GM10248 (cell line): ENCODE measurements around the gene CACNA1S.

Experiments used
- CTCF ChIA-PET: fragments of 300-600 bp; sonication (Branson Sonifier 250); formaldehyde crosslinking; extraction: SDS; loops from one replicate; lab custom pipeline; 2021; ENCODE audit warnings: antibody characterized with exemption; lab: Yijun Ruan, JAX
- POLR2A ChIA-PET: fragments of 350-650 bp; sonication (Branson Sonifier 250); formaldehyde crosslinking; extraction: SDS; loops from one replicate; lab custom pipeline; 2020; ENCODE audit warnings: antibody characterized with exemption; lab: Yijun Ruan, JAX
- DNase-seq: peaks from one replicate; pipeline ENCODE4 v3.0.0; 2012; ENCODE audit errors: extremely low spot score
- TF ChIP-seq, protein P1 (sequence below): IDR thresholded peaks from 2 replicates; pipeline ENCODE4 v1.5.1; 2012; ENCODE audit warnings: mild to moderate bottlenecking, low read depth; ENCODE audit errors: extremely low read depth, missing control alignments, control extremely low read depth

Gene CACNA1S

DNA sequence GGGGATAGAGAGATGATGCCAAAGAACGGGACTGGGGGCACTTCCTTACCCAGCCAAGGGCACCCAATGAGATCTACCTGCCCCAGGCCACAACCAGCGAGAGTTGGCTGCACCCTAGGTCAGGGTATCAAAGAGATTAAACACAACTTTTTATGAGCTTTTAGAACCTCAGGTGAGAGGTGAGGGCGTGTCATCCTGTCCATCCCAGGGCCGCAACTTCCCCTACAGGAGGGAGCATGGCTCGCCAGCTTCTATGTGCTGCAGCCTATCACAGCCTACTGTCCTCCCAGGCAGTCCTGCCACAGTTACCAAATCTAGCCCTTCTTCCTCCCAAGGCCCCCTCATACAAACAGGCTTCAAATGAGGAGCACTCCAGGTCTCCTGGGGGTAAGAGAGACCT lies 29.2 kb upstream of the CACNA1S start:
- DNase-seq: no peak
- CTCF ChIA-PET: interaction anchor here (2.2 to 5.4 kb wide), 2 partner anchors 9 to 22 kb away, joined by 9 to 31 read pairs; no protein-coding TSS in a partner anchor
- TF ChIP-seq, protein P1, sequence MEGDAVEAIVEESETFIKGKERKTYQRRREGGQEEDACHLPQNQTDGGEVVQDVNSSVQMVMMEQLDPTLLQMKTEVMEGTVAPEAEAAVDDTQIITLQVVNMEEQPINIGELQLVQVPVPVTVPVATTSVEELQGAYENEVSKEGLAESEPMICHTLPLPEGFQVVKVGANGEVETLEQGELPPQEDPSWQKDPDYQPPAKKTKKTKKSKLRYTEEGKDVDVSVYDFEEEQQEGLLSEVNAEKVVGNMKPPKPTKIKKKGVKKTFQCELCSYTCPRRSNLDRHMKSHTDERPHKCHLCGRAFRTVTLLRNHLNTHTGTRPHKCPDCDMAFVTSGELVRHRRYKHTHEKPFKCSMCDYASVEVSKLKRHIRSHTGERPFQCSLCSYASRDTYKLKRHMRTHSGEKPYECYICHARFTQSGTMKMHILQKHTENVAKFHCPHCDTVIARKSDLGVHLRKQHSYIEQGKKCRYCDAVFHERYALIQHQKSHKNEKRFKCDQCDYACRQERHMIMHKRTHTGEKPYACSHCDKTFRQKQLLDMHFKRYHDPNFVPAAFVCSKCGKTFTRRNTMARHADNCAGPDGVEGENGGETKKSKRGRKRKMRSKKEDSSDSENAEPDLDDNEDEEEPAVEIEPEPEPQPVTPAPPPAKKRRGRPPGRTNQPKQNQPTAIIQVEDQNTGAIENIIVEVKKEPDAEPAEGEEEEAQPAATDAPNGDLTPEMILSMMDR: no peak
- POLR2A ChIA-PET: no interaction called here

- POLR2A ChIA-PET: no interaction called here
Measured at GRCh38 chr1:201140941-201141260, 28.7 kb upstream of the CACNA1S start.

GRCh38 chr1:201140235-201140940 lies 28.2 kb upstream of the CACNA1S start:
- POLR2A ChIA-PET: no interaction called here
- no peak for DNase-seq
- CTCF ChIA-PET: interaction anchor here (1.4 to 5.4 kb wide), 2 partner anchors 10 to 26 kb away, joined by 5 to 31 read pairs; no protein-coding TSS in a partner anchor

More at GRCh38 chr1:201140941-201141260, 28.7 kb upstream of the CACNA1S start:
- TF ChIP-seq, protein P1: no peak
- CTCF ChIA-PET: interaction anchor here (1.4 to 5.4 kb wide), 3 partner anchors 10 to 26 kb away, joined by 5 to 31 read pairs (median 9); no protein-coding TSS in a partner anchor
- DNase-seq: no peak

DNA sequence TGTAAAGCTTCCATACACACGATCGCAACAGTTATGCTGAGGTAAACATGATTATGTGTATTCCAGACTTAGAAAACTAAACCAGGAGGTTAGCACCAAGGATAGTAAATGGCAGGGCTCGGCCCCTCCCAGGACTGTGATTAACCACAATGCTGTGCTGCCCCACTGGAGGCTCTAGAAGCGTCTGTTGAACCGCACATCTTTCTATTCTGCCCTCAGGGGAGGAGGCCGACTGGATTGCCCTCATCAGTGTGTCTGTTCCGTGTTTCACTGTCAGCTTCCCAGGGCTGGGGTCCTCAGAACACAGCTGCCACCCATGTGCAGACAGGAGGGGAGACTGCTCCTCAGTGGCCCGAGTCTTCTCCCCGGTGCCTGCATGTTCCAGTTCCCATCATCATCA lies 27.5 kb upstream of the CACNA1S start:
- TF ChIP-seq, protein P1: no peak
- POLR2A ChIA-PET: no interaction called here
- CTCF ChIA-PET: interaction anchor here (1.4 to 5.4 kb wide), 2 partner anchors 11 to 25 kb away, joined by 5 to 31 read pairs; no protein-coding TSS in a partner anchor
- DNase-seq: no peak

More at GRCh38 chr1:201140235-201140940, 28.2 kb upstream of the CACNA1S start:
- TF ChIP-seq, protein P1: no peak

DNA sequence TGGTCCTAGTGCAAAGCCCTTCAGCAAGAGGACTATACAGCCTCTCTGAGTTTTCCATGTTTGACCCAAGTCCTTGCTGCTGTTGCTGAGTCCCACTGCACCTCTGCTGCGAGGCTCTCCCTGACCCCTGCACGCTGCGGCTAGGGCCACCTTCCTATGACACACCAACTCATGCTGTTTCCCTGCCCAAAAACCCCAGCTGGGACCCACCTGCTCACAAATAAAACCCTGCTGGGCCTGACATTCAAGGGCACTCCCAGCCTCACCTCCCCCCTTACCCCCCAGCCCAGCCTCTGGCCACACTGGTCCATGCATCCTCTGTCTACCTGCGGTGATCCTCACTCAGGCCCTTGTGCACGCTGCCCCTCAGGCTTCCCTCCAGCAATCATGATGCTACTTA lies 27.1 kb upstream of the CACNA1S start:
- ChIA-PET POLR2A (no interaction called here), CTCF (interaction anchor here (1.4 to 5.4 kb wide), 3 partner anchors 12 to 24 kb away, joined by 5 to 31 read pairs (median 10); no protein-coding TSS in a partner anchor)
- no peak for DNase-seq
- TF ChIP-seq, protein P1: no peak

DNA sequence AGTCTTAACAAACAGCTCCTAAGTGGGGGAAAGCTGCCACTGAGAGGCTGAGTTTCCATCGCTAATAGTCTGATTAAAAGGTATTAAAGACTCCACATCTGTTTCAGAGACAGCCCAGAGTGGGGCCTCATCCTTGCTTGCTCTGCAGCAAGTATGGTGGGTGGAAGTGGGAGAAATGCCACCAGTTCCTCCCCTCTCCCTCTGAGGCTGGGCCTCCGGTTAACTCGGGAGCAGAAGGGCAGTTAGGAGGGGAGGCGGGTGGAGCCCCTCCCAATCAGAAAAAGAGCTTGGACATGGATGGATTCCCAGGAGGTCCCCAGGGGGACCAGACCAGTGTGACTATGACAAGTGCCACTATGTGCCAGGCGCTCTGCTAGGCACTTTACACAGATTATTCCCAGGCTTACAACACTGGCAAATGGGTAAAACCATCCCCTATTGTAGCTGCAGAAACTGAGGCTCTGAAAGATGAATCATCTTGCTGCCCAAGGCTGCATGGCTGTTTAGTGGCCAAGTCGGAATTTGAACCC lies 26.1 kb upstream of the CACNA1S start:
- no peak for DNase-seq
- TF ChIP-seq, protein P1: no peak
- ChIA-PET CTCF (interaction anchor here (1.4 to 5.4 kb wide), 3 partner anchors 12 to 24 kb away, joined by 4 to 31 read pairs (median 10); no protein-coding TSS in a partner anchor), POLR2A (no interaction called here)
